Measurements from ENCODE around the gene TMEM131.
A peak's percentile ranks its signal among the peaks of the same experiment; 100 is the strongest.

TMEM131 gene

DNA sequence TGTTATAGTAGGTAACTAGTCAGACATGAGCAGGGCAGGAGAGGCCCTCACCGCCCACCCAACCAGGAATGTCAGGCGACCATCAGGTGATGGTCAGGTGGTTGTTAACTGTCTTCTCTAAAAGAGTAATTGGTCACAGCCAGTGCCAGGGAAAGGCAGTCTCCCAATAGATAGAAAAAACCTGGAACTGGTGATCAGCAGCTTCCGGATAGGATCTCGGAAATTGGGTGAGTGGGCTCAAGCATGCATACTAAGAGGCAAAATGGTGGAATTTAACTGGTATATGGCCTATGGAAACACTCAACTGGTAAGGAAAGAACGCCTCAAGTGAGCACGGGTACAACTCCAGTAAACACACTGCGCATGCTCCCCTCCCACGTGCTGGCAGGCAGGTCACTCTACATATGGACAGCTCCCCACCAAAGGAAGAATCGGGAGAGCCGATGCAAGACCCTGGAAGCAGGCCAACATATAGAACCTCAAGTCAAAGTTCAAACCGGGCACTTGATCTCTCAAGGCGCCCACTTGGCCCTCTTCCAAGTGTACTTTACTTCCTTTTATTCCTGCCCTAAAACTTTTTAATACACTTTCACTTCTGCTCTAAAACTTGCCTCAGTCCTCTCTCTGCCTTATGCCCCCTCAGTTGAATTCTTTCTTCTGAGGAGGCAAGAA, 43.5 kb upstream of the TMEM131 start:
- no peaks in the 10 kb centered on the region for H3K79me1 ChIP-seq (ENCODE audit: low read depth, low read length)
- no peak overlapping the region for H3K4ac ChIP-seq (ENCODE audit: low read length)
- H3K4me3 ChIP-seq (ENCODE audit: low read length in 2 of 2): no peak overlapping the region
- H2BK5ac ChIP-seq (ENCODE audit: low read length): no peak overlapping the region
- no peak overlapping the region for H2AFZ ChIP-seq (ENCODE audit: low read length)
- H3K23ac ChIP-seq (ENCODE audit: low read depth, low read length, poor library complexity): no peak overlapping the region
- H3K18ac ChIP-seq (ENCODE audit: low read length): no peak overlapping the region
- H3K4me2 ChIP-seq (ENCODE audit: insufficient read depth, low read length, poor library complexity, severe bottlenecking): no peak overlapping the region
- H2BK15ac ChIP-seq (ENCODE audit: low read length): no peak overlapping the region
- H3K27ac ChIP-seq (replicated peaks; ENCODE audit: low read length): no peak overlapping the region
- H4K8ac ChIP-seq (ENCODE audit: low read depth, low read length): no peak overlapping the region
- H2BK12ac ChIP-seq (ENCODE audit: low read length): no peak overlapping the region
- no peak overlapping the region for H4K91ac ChIP-seq (ENCODE audit: low read depth, low read length, poor library complexity)
- H3K9ac ChIP-seq (ENCODE audit: low read depth, low read length, poor library complexity): no peak overlapping the region
- no CpG with 5 or more reads among the region's 12 CpGs for WGBS, 2 donors (ENCODE audit: extremely low coverage in 2 of 2, insufficient read length in 2 of 2, insufficient replicate concordance in 1 of 2)
- H3K14ac ChIP-seq (ENCODE audit: low read length): no peak overlapping the region
- no peaks in the 10 kb centered on the region for H3K36me3 ChIP-seq (replicated peaks in 1 of 2; ENCODE audit: control insufficient read depth in 2 of 2, insufficient read depth in 2 of 2, low read length in 2 of 2)
- H2BK120ac ChIP-seq (ENCODE audit: low read depth, low read length): no peak overlapping the region
- DNase-seq (ENCODE audit: low spot score): no peak
- no peaks in the 10 kb centered on the region for H3K9me3 ChIP-seq (replicated peaks in 1 of 2; ENCODE audit: control insufficient read depth in 2 of 2, insufficient read depth in 1 of 2, low read depth in 1 of 2, low read length in 2 of 2)
- no peaks in the 10 kb centered on the region for H3K27me3 ChIP-seq (ENCODE audit: control insufficient read depth in 3 of 3, insufficient read depth in 3 of 3, low read depth in 1 of 3, low read length in 3 of 3)
- H3K4me1 ChIP-seq (ENCODE audit: control insufficient read depth in 2 of 2, insufficient read depth in 1 of 2, low read depth in 1 of 2, low read length in 2 of 2): peaks cover 0 to 7% of the 10 kb centered on the region in 2 donors
- H2AK5ac ChIP-seq (ENCODE audit: low read depth, low read length): no peak overlapping the region

GRCh38 chr2:98037666-98038336, 42.1 kb upstream of the TMEM131 start:
- H3K4me1 ChIP-seq (ENCODE audit: control insufficient read depth in 2 of 2, insufficient read depth in 1 of 2, low read depth in 1 of 2, low read length in 2 of 2): peaks cover 0 to 7% of the 10 kb centered on the region in 2 donors
- no peak overlapping the region for H3K23ac ChIP-seq (ENCODE audit: low read depth, low read length, poor library complexity)
- no peak overlapping the region for H4K91ac ChIP-seq (ENCODE audit: low read depth, low read length, poor library complexity)
- H4K8ac ChIP-seq (ENCODE audit: low read depth, low read length): no peak overlapping the region
- H3K9ac ChIP-seq (ENCODE audit: low read depth, low read length, poor library complexity): no peak overlapping the region
- H2AK5ac ChIP-seq (ENCODE audit: low read depth, low read length): no peak overlapping the region
- H2BK120ac ChIP-seq (ENCODE audit: low read depth, low read length): no peak overlapping the region
- no peak overlapping the region for H3K27ac ChIP-seq (replicated peaks; ENCODE audit: low read length)
- no peak overlapping the region for H2AFZ ChIP-seq (ENCODE audit: low read length)
- no peak for DNase-seq (ENCODE audit: low spot score)
- H3K18ac ChIP-seq (ENCODE audit: low read length): no peak overlapping the region
- no peaks in the 10 kb centered on the region for H3K36me3 ChIP-seq (replicated peaks in 1 of 2; ENCODE audit: control insufficient read depth in 2 of 2, insufficient read depth in 2 of 2, low read length in 2 of 2)
- H3K4ac ChIP-seq (ENCODE audit: low read length): no peak overlapping the region
- no peak overlapping the region for H2BK15ac ChIP-seq (ENCODE audit: low read length)
- no peaks in the 10 kb centered on the region for H3K79me1 ChIP-seq (ENCODE audit: low read depth, low read length)
- no peak overlapping the region for H2BK5ac ChIP-seq (ENCODE audit: low read length)
- no CpG with 5 or more reads among the region's 2 CpGs for WGBS, 2 donors (ENCODE audit: extremely low coverage in 2 of 2, insufficient read length in 2 of 2, insufficient replicate concordance in 1 of 2)
- no peak overlapping the region for H3K4me3 ChIP-seq (ENCODE audit: low read length in 2 of 2)
- H3K14ac ChIP-seq (ENCODE audit: low read length): no peak overlapping the region
- H3K27me3 ChIP-seq (ENCODE audit: control insufficient read depth in 3 of 3, insufficient read depth in 3 of 3, low read depth in 1 of 3, low read length in 3 of 3): no peaks in the 10 kb centered on the region
- H2BK12ac ChIP-seq (ENCODE audit: low read length): no peak overlapping the region
- no peaks in the 10 kb centered on the region for H3K9me3 ChIP-seq (replicated peaks in 1 of 2; ENCODE audit: control insufficient read depth in 2 of 2, insufficient read depth in 1 of 2, low read depth in 1 of 2, low read length in 2 of 2)
- no peak overlapping the region for H3K4me2 ChIP-seq (ENCODE audit: insufficient read depth, low read length, poor library complexity, severe bottlenecking)

- Histone ChIP-seq H2BK15ac (ENCODE audit: low read length) (no peak overlapping the region), H3K23ac (ENCODE audit: low read depth, low read length, poor library complexity) (no peak overlapping the region), H4K91ac (ENCODE audit: low read depth, low read length, poor library complexity) (no peak overlapping the region), H3K36me3 (replicated peaks in 1 of 2; ENCODE audit: control insufficient read depth in 2 of 2, insufficient read depth in 2 of 2, low read length in 2 of 2) (no peaks in the 10 kb centered on the region), H3K79me1 (ENCODE audit: low read depth, low read length) (no peaks in the 10 kb centered on the region), H3K9me3 (replicated peaks in 1 of 2; ENCODE audit: control insufficient read depth in 2 of 2, insufficient read depth in 1 of 2, low read depth in 1 of 2, low read length in 2 of 2) (no peaks in the 10 kb centered on the region), H2BK12ac (ENCODE audit: low read length) (no peak overlapping the region), H3K4me1 (ENCODE audit: control insufficient read depth in 2 of 2, insufficient read depth in 1 of 2, low read depth in 1 of 2, low read length in 2 of 2) (peaks cover 0 to 7% of the 10 kb centered on the region in 2 donors), H3K4me3 (ENCODE audit: low read length in 2 of 2) (no peak overlapping the region), H3K9ac (ENCODE audit: low read depth, low read length, poor library complexity) (no peak overlapping the region), H3K4me2 (ENCODE audit: insufficient read depth, low read length, poor library complexity, severe bottlenecking) (no peak overlapping the region), H3K14ac (ENCODE audit: low read length) (no peak overlapping the region), H2AFZ (ENCODE audit: low read length) (no peak overlapping the region), H2BK120ac (ENCODE audit: low read depth, low read length) (no peak overlapping the region), H3K27me3 (ENCODE audit: control insufficient read depth in 3 of 3, insufficient read depth in 3 of 3, low read depth in 1 of 3, low read length in 3 of 3) (no peaks in the 10 kb centered on the region), H3K18ac (ENCODE audit: low read length) (no peak overlapping the region), H2AK5ac (ENCODE audit: low read depth, low read length) (no peak overlapping the region), H2BK5ac (ENCODE audit: low read length) (no peak overlapping the region), H4K8ac (ENCODE audit: low read depth, low read length) (no peak overlapping the region), H3K4ac (ENCODE audit: low read length) (no peak overlapping the region), H3K27ac (replicated peaks; ENCODE audit: low read length) (no peak overlapping the region)
- WGBS, 2 donors (ENCODE audit: extremely low coverage in 2 of 2, insufficient read length in 2 of 2, insufficient replicate concordance in 1 of 2): no CpG with 5 or more reads among the region's 2 CpGs
- DNase-seq (ENCODE audit: low spot score): no peak
These were observed 41.5 kb upstream of the TMEM131 start for GRCh38 chr2:98037206-98037605.

- Histone ChIP-seq H3K4me3 (ENCODE audit: low read length in 2 of 2) (no peak overlapping the region), H3K4ac (ENCODE audit: low read length) (no peak overlapping the region), H3K9ac (ENCODE audit: low read depth, low read length, poor library complexity) (peak overlapping the region; percentile 61), H4K8ac (ENCODE audit: low read depth, low read length) (no peak overlapping the region), H2BK15ac (ENCODE audit: low read length) (no peak overlapping the region), H3K36me3 (replicated peaks in 1 of 2; ENCODE audit: control insufficient read depth in 2 of 2, insufficient read depth in 2 of 2, low read length in 2 of 2) (no peaks in the 10 kb centered on the region), H3K4me1 (ENCODE audit: control insufficient read depth in 2 of 2, insufficient read depth in 1 of 2, low read depth in 1 of 2, low read length in 2 of 2) (peaks cover 0 to 7% of the 10 kb centered on the region in 2 donors), H2BK120ac (ENCODE audit: low read depth, low read length) (no peak overlapping the region), H2BK5ac (ENCODE audit: low read length) (no peak overlapping the region), H3K14ac (ENCODE audit: low read length) (peak overlapping the region; percentile 12), H2BK12ac (ENCODE audit: low read length) (no peak overlapping the region), H4K91ac (ENCODE audit: low read depth, low read length, poor library complexity) (no peak overlapping the region), H3K27ac (replicated peaks; ENCODE audit: low read length) (no peak overlapping the region), H2AFZ (ENCODE audit: low read length) (no peak overlapping the region), H3K9me3 (replicated peaks in 1 of 2; ENCODE audit: control insufficient read depth in 2 of 2, insufficient read depth in 1 of 2, low read depth in 1 of 2, low read length in 2 of 2) (no peaks in the 10 kb centered on the region), H3K23ac (ENCODE audit: low read depth, low read length, poor library complexity) (peak overlapping the region; percentile 90), H3K18ac (ENCODE audit: low read length) (peak overlapping the region; percentile 31), H3K27me3 (ENCODE audit: control insufficient read depth in 3 of 3, insufficient read depth in 3 of 3, low read depth in 1 of 3, low read length in 3 of 3) (no peaks in the 10 kb centered on the region), H2AK5ac (ENCODE audit: low read depth, low read length) (no peak overlapping the region), H3K79me1 (ENCODE audit: low read depth, low read length) (no peaks in the 10 kb centered on the region), H3K4me2 (ENCODE audit: insufficient read depth, low read length, poor library complexity, severe bottlenecking) (no peak overlapping the region)
- WGBS, 2 donors (ENCODE audit: extremely low coverage in 2 of 2, insufficient read length in 2 of 2, insufficient replicate concordance in 1 of 2): no CpG with 5 or more reads among the region's 8 CpGs
- DNase-seq (ENCODE audit: low spot score): no peak
These were observed 40.7 kb upstream of the TMEM131 start for GRCh38 chr2:98036349-98037000.

Measured in neuronal stem cell (in vitro differentiated cells).